Measurements from ENCODE around the gene ZNF490.
"Not testable (repeated sequence)": the region's sequence is repeated elsewhere in the genome, so short reads cannot be mapped to it uniquely, and the experiment has no call there.

Gene ZNF490

GRCh38 chr19:12621253-12622024 lies 10.8 kb upstream of the ZNF490 start:
- DNase-seq (ENCODE audit: low read depth in 3 of 3): not testable (repeated sequence)

GRCh38 chr19:12617646-12618045 lies 7.0 kb upstream of the ZNF490 start:
- no peak for DNase-seq (ENCODE audit: low read depth in 3 of 3)

GRCh38 chr19:12611361-12611699 lies 717 bp upstream of the ZNF490 start:
- no peak for DNase-seq (ENCODE audit: low read depth in 3 of 3)

- DNase-seq (ENCODE audit: low read depth in 3 of 3): no peak
Measured at GRCh38 chr19:12607631-12608030, 3.0 kb downstream of the ZNF490 start.

GRCh38 chr19:12606796-12607195 lies 3.8 kb downstream of the ZNF490 start:
- no peak for DNase-seq (ENCODE audit: low read depth in 3 of 3)

GRCh38 chr19:12603714-12604113 lies 6.9 kb downstream of the ZNF490 start:
- peak; percentile 15 to 51 (median 36) for DNase-seq (ENCODE audit: low read depth in 3 of 3)

GRCh38 chr19:12597594-12597993 lies 13.0 kb downstream of the ZNF490 start:
- no peak for DNase-seq (ENCODE audit: low read depth in 3 of 3)

- no peak for DNase-seq (ENCODE audit: low read depth in 3 of 3)
Measured at GRCh38 chr19:12596927-12597548, 13.6 kb downstream of the ZNF490 start.

- no peak for DNase-seq (ENCODE audit: low read depth in 3 of 3)
Measured at GRCh38 chr19:12596485-12596884, 14.1 kb downstream of the ZNF490 start.

GRCh38 chr19:12581100-12581499 lies 29.5 kb downstream of the ZNF490 start:
- DNase-seq (ENCODE audit: low read depth in 3 of 3): no peak

- no peak for DNase-seq (ENCODE audit: low read depth in 3 of 3)
Measured at GRCh38 chr19:12580180-12580694, 30.4 kb downstream of the ZNF490 start.

GRCh38 chr19:12578641-12579040 lies 32.0 kb downstream of the ZNF490 start:
- no peak for DNase-seq (ENCODE audit: low read depth in 3 of 3)

- no peak for DNase-seq (ENCODE audit: low read depth in 3 of 3)
Measured at GRCh38 chr19:12574036-12574435, 36.6 kb downstream of the ZNF490 start.

- no peak for DNase-seq (ENCODE audit: low read depth in 3 of 3)
Measured at GRCh38 chr19:12567951-12568350, 42.7 kb downstream of the ZNF490 start.

- DNase-seq (ENCODE audit: low read depth in 3 of 3): not testable (repeated sequence)
Measured at GRCh38 chr19:12566380-12566779, 44.2 kb downstream of the ZNF490 start.

GRCh38 chr19:12564016-12564664 lies 46.5 kb downstream of the ZNF490 start:
- DNase-seq (ENCODE audit: low read depth in 3 of 3): peak; percentile 85 to 90 (median 88)

- DNase-seq (ENCODE audit: low read depth in 3 of 3): no peak
Measured at GRCh38 chr19:12555456-12555930, 55.1 kb downstream of the ZNF490 start.

- DNase-seq (ENCODE audit: low read depth in 3 of 3): peak; percentile 83 to 88 (median 84)
Measured at GRCh38 chr19:12551060-12551832, 59.4 kb downstream of the ZNF490 start, which contains the start of gene ZNF564. Gene ZNF564 (minus strand): TSS chr19:12551482. CDS start chr19:12551332, 150 bp downstream.

GRCh38 chr19:12546903-12547302 lies 63.7 kb downstream of the ZNF490 start:
- no peak for DNase-seq (ENCODE audit: low read depth in 3 of 3)

- DNase-seq (ENCODE audit: low read depth in 3 of 3): no peak
Measured at GRCh38 chr19:12546068-12546467, 64.5 kb downstream of the ZNF490 start.

- no peak for DNase-seq (ENCODE audit: low read depth in 3 of 3)
Measured at GRCh38 chr19:12545267-12545666, 65.3 kb downstream of the ZNF490 start.
